Activated CD8-positive, alpha-beta memory T cell treated with anti-CD3 and anti-CD28 coated beads for 4 hours (primary cell): Measurements from ENCODE around the gene TTLL8.
"Not testable (repeated sequence)": the region's sequence is repeated elsewhere in the genome, so short reads cannot be mapped to it uniquely, and the experiment has no call there.

ENCODE experiments used
- DNase-seq, 2 donors: peaks; one replicate each; pipeline ENCODE4 v3.0.0-alpha.2; 2020; ENCODE audit warnings: low read depth in 2 of 2

TTLL8 gene

DNA sequence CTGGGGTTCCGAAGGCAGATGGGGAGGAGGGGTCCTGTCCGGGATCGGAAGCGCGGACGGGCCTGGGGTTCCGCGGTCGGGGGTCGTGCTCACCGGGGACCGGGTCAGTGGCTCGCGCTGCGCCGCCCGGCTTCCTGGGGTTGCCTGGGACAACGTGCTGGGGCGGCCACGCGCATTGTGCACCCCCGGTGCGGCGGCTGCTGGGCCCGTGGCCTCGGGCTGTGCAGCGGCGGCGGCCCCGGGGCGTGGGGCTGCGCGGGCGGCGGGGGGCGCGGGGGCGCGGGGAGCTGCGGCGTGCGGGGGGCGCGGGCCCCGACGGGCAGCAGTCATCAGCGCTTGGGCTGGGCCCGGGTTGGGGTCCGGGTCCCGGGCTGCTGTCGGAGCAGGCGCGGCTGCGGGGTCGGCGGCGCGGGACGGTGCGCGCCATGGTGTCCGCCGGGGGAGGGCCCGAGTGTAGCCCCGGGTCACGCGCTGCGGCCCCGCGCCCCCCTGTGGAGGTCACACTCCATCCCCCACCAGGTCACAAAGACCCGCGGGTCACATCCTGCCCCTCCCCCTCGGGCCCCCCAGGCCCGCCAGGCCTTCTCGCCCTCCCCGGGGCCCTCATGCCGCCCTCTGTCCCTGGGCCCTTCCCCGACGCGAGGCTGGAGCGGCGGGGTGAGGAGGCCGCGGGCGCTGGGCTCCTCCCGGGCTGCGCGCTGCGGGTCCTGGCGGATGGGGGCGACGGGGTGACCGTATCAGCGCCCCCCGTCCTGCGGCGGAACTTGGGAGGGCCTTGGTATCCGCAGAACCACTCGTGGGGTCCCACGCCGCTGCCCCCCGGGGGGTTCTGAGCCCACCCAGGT, at the start of gene TTLL8:
Gene TTLL8, minus strand, starts transcription at position 238 of the 845 bp plus-strand sequence.
- no peak for DNase-seq

DNA sequence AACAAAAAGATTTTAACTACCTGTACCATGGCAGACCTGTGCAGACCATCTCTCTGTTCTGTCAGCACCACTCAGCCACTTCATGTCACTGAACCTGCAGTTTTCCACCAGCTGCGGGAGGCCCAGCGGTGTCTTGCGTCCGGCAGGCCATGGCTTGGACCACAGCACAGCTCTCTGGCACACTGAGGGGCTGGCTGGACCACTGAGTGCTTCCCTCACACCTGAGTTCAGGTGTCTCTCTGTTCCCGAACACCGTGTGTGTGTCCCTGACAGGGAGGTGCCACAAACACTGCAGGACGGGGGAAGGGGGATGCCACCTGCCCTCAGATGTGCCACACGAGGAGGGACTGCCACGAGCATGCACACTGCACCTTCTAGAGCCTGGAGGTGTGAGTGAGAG, 49.4 kb upstream of the TTLL8 start:
- DNase-seq: no peak

DNA sequence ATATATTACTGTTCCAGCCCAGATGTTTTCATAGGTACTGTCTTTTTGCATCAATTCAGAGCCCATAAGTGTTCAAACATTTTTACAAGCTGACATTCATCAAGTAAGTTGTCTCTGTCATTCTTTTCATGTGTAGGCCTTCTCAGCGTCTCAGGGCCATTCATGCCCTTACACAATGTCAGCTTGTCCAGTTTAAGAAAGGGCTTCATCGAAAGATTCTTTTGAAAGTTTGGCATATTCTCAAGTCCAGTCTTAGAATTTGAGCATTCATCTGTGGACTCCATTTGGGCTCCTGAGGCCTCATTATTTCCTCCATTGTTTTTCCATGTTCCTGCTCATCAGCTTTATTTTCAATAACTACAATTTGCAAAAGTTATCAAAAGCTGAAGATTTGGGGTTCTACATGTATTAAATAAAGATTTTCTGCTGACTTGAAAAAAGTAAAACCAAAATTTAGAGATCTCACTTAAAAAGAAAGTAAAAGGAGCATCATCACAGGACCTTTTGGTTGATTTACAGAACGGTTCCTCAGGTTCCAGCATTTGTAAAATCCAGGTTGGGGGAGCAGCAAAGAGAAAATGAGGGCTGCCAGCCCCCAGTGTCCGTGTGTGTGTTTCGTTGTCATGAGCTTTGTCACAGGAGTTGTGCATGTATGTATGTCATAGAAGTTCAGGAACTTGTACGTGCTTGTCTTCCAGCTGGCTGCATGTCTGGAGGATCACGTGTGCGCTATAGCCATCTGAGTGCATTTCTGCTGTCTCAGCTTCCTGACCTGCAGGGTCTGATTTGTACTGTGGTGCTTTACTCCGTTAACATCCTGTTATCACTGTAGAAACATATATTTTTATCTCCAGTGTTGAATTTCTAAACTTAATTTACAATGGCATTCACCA, 47.4 kb upstream of the TTLL8 start:
- DNase-seq: no peak

DNA sequence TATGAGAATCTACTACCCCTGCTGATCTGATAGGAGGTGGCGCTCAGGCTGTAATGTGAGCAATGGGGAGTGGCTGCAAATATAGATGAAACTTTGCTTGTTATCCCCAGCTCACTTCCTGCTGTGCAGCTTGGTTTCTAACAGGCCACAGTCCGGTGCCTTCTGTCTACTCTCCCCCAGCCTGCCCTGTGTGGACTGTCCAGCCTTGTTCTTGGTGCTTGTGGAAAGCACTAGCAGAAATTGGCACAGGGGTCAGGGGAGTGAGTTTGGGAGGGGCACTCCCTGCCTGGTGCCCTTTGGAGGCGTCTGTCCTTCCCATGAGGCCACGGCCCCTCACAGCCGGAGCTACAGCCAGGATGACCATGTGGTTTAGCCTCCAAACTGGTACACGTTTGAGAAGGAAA, 46.0 kb upstream of the TTLL8 start:
- DNase-seq: no peak

DNA sequence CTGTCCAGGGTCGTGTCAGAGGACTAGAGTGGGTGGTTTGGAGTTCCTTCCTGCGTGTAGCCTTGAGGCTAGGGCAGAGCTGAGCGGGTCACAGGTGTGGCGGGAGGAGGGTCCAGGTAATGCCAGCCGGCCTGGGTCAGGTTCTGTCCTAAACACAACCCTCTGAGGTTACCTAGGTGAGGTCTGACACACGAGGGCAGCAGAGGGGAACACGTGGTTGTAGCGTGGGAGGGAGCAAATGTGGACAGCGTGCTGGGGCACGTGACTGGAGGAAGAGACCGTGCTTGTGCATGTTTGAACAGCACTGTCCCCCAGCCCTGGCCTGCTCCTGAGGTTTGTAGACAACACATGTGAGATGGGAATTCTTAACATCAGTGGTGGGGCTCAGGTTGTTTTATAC, 44.8 kb upstream of the TTLL8 start:
- DNase-seq: no peak

DNA sequence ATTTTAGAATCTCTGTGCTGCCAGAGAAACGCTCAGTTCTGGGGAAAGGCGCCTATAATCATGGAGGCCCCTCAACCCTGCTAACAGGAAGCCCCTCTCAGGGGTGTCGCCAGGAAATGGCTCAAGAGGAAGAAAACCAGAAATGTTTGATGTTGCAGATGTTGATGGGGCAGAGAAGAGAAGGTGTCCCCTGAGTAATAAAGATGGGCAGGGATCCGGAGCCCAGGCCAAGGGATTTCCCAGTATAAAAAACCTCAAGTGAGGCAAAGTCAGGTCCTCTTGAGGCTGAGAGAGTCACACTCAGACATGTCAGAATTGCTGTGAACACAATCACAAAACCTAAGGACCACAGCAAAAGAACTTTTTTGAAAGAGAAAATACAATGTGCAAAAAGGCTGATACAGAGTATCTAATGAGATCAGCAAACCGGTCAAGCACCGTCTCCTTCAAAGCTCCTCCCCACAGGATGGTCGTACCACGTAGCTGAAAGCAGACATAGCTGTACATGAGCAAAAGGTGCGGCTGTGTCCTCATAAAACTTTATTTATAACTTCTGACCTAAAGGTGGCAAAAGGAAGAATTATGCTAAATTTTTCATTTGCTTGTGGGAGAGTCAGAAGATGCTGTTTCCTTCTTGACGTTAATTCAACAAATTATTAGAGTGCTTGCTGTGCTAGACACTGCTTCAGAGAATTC, 43.9 kb upstream of the TTLL8 start:
- DNase-seq: no peak

DNA sequence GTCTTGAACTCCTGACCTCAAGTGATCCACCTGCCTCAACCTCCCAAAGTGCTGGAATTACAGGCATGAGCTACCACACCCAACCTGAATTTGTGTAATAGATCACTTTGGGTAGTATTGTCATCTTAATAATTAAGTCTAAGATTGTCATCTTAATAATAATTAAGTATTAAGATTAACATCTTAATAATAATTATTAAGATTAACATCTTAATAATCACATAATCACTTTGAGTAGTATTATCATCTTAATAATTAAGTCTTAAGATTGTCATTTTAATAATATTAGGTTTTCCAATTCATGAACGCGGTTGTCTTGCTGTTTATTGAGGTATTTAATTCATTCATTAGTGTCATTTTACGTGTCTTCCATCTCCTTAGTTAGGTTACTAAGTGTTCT, 40.0 kb upstream of the TTLL8 start:
- no peak for DNase-seq

DNA sequence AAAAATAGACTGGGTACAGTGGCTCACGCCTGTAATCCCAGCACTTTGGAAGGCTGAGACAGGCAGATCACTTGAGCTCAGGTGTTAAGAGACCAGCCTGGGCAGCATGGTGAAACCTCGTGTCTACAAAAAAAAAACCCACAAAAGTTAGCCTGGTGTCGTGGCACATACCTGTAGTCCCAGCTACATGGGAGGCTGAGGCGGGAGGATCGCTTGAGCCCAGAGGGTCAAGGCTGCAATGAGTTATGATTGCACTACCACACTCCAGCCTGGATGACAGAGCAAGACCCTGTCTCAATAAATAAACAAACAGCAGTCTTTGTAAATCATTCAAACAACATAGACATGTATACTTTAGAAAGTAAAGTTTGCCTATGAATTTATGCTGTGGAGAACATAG, 34.2 kb upstream of the TTLL8 start:
- DNase-seq: no peak

DNA sequence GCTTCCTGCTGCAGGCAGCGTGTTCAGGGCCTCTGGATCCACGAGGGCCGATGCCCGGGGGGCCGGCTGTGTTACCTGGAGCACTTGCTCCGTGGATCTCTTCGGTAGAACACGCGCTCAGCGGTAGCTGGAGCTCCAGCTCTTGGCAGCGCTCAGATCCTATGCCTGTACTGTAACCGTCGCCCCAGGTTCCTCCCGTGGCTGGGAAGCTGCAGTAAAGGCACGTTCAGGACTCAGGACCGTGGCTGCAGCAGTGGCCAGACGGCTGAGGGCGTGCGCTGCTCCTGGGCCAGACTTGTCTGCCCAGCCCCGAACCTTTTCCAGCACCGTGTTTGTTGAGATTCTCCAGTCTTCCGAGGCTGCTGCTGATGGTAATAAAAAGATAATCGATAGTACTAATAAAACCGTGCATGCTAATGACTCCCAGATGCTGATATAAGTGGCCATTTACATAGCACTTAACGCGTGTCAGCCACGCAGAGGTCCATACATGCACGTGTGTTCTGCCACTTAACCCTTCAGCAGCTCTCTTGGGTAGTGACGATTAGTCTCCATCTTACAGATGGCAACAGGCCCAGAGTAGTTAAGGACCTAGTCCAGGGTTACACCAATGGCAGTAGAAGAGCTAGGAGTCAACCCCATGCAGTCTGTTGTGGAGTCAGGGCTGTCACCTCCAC, 33.1 kb upstream of the TTLL8 start:
- DNase-seq: no peak

DNA sequence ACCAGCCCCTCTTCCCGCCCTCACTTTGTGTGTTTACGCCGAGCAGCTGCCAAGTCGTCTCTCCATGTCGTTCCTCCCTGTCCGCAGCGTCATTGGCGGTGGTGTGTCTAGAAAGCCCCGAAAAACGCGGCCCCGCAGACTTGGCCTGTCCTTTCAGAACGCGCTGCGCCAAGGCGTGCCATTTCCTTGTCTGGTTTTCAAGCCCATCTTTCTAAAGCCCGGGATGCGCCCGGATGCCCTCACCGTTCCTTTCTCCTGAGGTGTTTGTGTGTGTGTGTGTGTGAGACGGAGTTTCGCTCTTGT, 32.3 kb upstream of the TTLL8 start:
- DNase-seq: no peak

DNA sequence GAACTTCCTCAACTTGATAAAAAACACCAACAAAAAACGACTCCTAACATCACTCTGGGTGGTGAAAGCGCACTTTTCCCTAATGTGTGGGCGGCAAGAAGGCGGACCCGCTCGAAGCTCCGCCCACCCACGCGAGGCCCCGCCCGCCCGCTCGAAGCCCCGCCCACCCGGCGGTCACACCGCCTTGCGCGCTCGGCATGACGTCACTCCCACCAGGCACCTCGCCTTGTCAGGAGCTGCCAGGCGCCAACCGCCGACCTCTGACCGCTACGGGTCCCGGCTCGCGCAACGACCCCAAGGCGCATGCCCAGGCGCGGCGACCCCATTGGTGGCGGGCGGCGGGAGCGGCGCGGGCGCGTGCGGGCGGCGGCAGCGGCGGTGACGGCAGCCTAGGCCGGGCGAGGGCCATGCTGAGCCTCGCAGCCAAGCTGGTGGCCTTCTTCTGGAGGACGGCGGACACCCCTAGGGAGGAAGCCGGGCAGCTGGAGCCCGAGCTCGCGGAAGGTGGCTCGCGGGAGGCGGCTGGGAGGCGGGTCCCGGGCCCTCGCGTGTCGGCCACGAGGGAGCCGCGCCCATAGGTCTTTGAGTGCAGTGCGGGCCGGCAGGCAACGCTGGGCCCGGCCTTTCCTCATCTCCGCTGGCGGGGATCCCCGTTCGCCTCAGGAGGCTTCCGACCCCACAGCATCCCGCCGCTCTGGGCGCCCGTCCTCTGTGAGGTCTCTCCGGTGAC, 31.7 kb upstream of the TTLL8 start, which contains the start of gene MOV10L1:
Gene MOV10L1, plus strand, starts transcription at position 325 of the 730 bp plus-strand sequence. Its CDS starts 83 bp downstream, at position 408.
- DNase-seq: no peak

DNA sequence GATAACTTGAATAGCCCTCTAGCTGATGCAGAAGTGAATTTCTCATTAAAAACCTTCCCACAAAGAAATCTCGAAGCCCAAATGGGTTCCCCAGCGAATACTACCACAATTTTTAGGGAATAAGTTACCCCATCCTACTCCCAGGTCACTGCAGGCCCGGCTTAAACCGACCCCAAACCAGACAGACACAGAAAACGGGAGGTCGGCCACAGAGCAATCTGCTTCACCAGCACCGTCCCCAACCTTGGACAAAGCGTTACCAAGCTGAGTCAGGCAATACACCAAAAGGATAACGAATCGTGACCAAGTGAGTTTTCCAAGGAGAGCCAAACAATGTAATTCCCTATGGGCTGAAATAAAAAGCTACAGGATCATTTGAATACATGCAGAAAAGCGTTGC, 31.1 kb upstream of the TTLL8 start:
- no peak for DNase-seq

DNA sequence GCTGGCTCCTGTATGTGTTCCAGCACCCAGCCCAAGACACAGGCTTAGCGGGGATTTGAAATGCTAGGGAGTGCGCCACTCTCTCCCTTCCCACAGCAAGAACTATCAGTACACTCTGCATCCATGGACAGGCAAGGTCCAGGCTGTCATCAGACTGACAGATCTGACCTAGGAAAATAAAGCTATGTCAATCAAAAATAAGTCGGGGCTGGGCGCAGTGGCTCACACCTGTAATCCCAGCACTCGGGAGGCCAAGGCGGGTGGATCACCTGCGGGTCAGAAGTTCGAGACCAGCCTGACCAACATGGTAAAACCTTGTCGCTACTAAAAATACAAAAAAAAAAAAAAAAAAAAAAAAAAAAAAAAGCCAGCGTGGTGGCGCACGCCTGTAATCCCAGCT, 30.0 kb upstream of the TTLL8 start:
- no peak for DNase-seq

DNA sequence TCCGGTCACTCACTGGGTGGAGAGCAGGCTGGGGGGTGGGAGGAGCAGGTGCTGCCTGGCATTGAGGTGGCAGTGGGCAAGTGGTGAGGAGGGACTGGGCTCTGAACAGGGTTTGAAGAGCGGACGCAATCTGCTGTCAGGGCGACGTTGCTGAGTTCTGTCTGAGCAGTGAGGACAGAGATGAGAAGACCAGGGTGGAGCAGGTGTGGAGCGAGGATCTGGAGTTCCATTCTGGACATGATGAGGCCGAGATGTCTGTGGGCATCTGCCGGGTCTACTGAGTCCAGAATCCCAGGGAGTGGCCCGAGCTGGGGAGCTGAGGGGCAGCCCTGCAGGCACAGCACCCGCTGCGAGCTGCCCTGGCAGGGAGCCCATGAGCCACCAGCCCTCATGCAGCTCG, 29.5 kb upstream of the TTLL8 start:
- no peak for DNase-seq

DNA sequence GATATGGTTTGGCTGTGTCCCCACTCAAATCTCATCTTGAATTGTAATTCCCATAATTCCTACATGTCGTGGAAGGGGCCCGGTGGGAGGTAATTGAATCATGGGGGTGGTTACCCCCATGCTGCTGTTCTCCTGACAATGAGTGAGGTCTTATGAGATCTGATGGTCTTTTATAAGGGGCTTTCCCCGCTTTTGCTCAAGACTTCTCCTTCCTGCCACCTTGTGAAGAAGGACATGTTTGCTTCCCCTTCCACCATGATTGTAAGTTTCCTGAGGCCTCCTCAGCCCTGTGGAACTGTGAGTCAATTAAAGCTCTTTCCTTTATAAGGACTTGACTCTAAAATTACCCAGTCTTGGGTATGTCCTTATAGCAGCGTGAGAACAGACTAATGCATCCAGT, 28.9 kb upstream of the TTLL8 start:
- DNase-seq: not testable (repeated sequence)

DNA sequence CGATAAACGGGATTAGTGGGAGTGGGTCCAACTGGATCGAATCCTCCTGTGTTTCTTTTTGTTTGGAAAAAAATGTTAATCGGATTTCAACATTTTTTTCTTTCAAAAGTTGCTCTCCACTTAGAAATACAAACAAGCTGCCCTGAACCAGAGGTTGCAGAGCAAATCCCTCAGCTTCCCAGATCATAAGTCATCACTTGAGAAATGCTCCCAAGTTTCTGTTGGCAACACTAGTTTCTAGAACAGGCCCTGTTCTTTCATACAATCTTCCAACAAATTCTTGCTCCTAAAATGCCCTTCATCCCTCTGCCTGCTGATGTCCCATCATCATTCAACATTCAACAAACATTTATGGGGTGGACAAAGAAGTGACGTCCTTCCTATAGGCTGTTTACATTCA, 28.4 kb upstream of the TTLL8 start:
- DNase-seq: no peak

DNA sequence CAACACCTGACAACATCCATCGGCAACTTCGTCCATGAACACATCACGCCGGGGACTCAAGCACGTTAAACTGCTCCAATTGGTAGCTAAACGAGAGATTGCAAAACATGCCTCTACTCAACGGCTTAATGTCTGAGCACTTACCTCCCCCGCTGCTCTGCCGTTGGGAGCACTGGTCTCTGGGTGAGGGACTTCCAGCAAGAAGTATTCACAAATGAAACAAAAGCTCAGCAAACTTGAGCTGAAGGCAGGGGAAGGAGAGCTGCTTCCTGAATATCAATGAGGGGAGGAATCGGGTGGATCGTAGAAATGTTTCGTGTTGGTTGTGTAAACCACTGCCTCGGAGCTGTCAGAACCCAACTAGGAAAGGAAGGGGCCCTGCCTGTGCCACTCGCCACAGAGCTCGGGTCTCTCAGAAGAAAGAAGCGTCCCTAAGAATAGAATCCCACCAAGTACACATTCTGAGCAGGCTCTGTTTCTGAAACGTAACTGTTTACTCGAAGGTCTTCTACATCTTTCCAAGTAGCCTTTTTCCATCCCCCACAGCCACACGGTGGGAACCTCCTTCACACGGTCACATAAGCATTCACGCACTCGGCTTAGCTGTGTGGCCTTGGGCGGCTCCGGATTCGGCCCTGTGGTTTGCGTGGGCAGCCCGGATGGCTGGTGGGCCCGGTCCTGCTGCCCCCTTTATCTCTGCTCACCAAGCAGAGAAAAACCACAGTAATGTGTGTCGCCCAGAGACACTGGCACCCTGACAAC, 27.3 kb upstream of the TTLL8 start, which contains the start of gene MLC1:
Gene MLC1, minus strand, starts transcription at position 216 of the 762 bp plus-strand sequence. CDS start 524 bp downstream, outside the sequence.
- peak in 1 of 2 donors; percentile 3 for DNase-seq

DNA sequence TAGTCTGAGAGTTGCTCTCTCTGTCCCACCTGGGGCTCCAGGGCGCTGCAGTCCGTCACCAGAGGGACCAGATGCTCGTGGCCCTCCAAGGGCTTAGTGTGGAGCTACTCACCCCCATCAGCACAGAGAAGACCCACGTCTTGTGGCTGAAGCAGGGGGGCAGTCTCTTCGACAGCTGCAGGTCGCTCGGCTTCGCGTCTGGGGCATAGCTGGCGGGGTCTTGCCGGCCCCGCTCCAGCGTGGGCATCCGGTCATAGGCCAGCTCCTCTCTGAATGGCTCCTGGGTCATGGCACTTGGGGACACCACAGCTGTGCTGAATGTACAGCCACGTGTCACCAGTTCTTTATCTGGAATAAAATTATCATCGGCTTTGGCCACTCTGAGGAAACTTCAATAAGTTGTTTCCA, 26.5 kb upstream of the TTLL8 start:
- no peak for DNase-seq

DNA sequence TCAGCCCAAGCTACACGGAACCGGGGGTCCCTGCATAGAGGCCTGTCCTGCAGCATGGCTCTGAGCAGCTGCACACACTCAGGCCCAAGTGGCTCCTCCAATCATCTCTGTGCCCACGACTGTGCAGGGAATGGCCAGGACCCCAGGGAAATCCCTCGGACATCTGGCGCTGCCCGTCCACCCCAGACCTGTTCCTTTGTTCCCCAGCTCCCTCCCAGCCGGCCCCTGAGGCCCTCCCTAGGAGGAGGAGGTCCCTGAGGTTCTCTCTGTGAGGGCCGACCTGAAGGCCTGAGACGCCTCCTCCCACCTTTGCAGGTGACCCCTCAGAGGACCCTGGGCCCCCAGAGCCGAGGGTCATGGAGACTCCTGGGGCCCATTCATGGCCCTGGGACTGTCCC, 26.0 kb upstream of the TTLL8 start:
- DNase-seq: no peak

DNA sequence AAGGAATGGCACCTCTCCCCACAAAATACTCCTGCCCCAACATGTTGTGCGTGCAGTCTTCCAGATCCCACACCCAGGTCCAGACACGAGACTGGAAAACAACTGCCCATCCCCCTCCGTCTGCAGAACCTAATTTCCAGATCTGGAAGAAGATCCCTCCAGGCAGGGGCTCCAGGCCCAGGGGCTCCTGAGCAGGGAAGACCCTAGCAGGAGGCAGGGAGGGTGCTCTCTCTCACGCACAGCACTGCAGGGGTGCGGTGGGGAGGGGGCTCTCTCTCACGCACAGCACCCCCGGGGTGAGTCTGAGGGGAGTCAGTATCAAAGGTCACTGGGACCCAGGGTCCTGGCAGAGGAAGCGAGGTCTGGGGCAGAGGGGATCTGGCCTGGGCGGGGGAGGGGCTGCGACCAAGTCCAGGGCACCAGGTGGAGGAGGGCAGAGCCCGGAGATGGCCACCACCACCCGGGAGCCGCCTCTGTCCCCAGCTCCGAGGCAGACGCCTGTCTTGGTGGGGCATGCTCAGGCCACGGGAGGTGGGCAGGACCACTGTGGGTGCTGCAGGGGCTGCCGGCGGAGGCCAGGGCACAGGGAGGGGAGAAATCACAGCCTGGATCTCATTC, 25.5 kb upstream of the TTLL8 start:
- no peak for DNase-seq
